Left lobe of liver (tissue), 2 donors: ENCODE data around the gene LRTM2. TPM values are rescaled to one million over a fixed set of nuclear protein-coding genes. Genes with fewer than 3 reads are reported as not detected.

Experiments
- ATAC-seq: fragments of 200-7000 bp; cut with Tn5 transposase; one replicate; pipeline ENCODE4 v1.9.1; 2020; ENCODE audit warnings: mild to moderate bottlenecking, moderate library complexity
- DNase-seq: peaks from one replicate; pipeline ENCODE4 v3.0.0-alpha.2; 2020; ENCODE audit warnings: low spot score
- total RNA-seq: library from RNA; stranded (reverse); gene quantifications from one replicate; pipeline ENCODE4 v1.2.1, GENCODE V29; 2021
- donor health status: DM: no; HTN: no; CAD: no; lungs with moderate emphysema.
- donor health status: DM: no; HTN: yes; CAD: no.

LRTM2 gene
- total RNA-seq, 1 donor from 2014 or later = not detected

GRCh38 chr12:1857086-1857485, 36.7 kb downstream of the LRTM2 start:
- no peak for ATAC-seq
- DNase-seq = peak; percentile 22

- no peak for ATAC-seq
These were observed 37.5 kb downstream of the LRTM2 start for GRCh38 chr12:1857821-1858220.

GRCh38 chr12:1858456-1858855, 38.1 kb downstream of the LRTM2 start:
- ATAC-seq = no peak
- DNase-seq = no peak

More at GRCh38 chr12:1857821-1858220, 37.5 kb downstream of the LRTM2 start:
- DNase-seq = peak; percentile 26

GRCh38 chr12:1859643-1860042, 39.3 kb downstream of the LRTM2 start:
- DNase-seq (no peak), ATAC-seq (no peak)

- no peak for ATAC-seq
These were observed 42.6 kb downstream of the LRTM2 start for GRCh38 chr12:1862973-1863372.

GRCh38 chr12:1863823-1864222, 43.5 kb downstream of the LRTM2 start:
- ATAC-seq = no peak
- peak; percentile 31 for DNase-seq

More at GRCh38 chr12:1862973-1863372, 42.6 kb downstream of the LRTM2 start:
- no peak for DNase-seq

GRCh38 chr12:1864456-1864855, 44.1 kb downstream of the LRTM2 start:
- peak; percentile 37 for DNase-seq
- ATAC-seq = no peak

- peak; percentile 24 for DNase-seq
- no peak for ATAC-seq
These were observed 44.5 kb downstream of the LRTM2 start for GRCh38 chr12:1864867-1865266.

GRCh38 chr12:1865284-1865866, 45.0 kb downstream of the LRTM2 start:
- peak; percentile 33 for DNase-seq
- ATAC-seq = no peak

- ATAC-seq (no peak), DNase-seq (peak; percentile 22)
These were observed 48.8 kb downstream of the LRTM2 start for GRCh38 chr12:1869145-1869544.

- no peak for DNase-seq
- no peak for ATAC-seq
These were observed 49.7 kb downstream of the LRTM2 start for GRCh38 chr12:1870086-1870485.

GRCh38 chr12:1870998-1871917, 50.9 kb downstream of the LRTM2 start:
- ATAC-seq = no peak
- DNase-seq = peak; percentile 21

- no peak for ATAC-seq
- DNase-seq = no peak
These were observed 51.6 kb downstream of the LRTM2 start for GRCh38 chr12:1872001-1872400.

GRCh38 chr12:1872448-1872847, 52.1 kb downstream of the LRTM2 start:
- DNase-seq = no peak
- ATAC-seq = no peak

GRCh38 chr12:1873531-1874510, 53.5 kb downstream of the LRTM2 start:
- no peak for ATAC-seq
- no peak for DNase-seq

GRCh38 chr12:1875608-1876007, 55.2 kb downstream of the LRTM2 start:
- ATAC-seq = no peak
- no peak for DNase-seq

- no peak for DNase-seq
- ATAC-seq = no peak
These were observed 55.7 kb downstream of the LRTM2 start for GRCh38 chr12:1876086-1876485.

- ATAC-seq (no peak), DNase-seq (peak; percentile 23)
These were observed 57.0 kb downstream of the LRTM2 start for GRCh38 chr12:1877169-1877878.

- no peak for ATAC-seq
- DNase-seq = no peak
These were observed 57.8 kb downstream of the LRTM2 start for GRCh38 chr12:1878214-1878613.

- ATAC-seq (no peak), DNase-seq (no peak)
These were observed 58.3 kb downstream of the LRTM2 start for GRCh38 chr12:1878695-1879094.
